Measurements from ENCODE around the gene LGR5. TPM values are rescaled to one million over a fixed set of nuclear protein-coding genes. Genes with fewer than 3 reads are reported as not detected.

LGR5 gene
- total RNA-seq, 1 experiment from 2014 or later = not detected

DNA sequence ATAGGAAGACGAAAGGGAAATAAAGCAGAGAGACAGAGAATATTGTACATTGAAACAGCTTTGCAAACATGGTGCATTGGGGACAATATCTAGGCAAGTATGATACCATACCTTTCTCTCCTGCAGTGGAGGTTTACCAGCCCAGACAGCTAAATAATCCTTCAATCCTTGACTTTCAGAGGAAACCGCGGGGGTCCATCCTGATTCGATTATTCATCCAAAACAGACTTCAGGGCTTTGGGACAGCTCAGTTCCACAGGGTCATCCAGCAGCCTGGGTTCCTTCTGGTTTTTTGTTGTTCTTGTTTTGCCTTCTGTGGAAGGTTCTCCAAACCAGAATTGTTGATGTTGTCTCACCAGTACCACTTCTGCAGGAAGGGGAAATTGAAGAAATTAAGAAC, 81.5 kb downstream of the LGR5 start:
- no peaks in the 10 kb centered on the region for H3K9me3 ChIP-seq (ENCODE audit: control insufficient read depth in 1 of 2, insufficient read depth in 1 of 2, low read depth in 1 of 2, low read length in 2 of 2)
- intact Hi-C loops (cut with micrococcal nuclease) = no loop called here
- CTCF ChIA-PET = no interaction called here
- no peaks in the 10 kb centered on the region for H3K79me2 ChIP-seq (ENCODE audit: insufficient read depth, low read length)
- no peaks in the 10 kb centered on the region for H4K20me1 ChIP-seq (ENCODE audit: insufficient read depth)
- H3K36me3 ChIP-seq (ENCODE audit: control insufficient read depth in 1 of 2, insufficient read depth in 2 of 2, low read length in 2 of 2) = no peaks in the 10 kb centered on the region
- no peaks in the 10 kb centered on the region for H3K9me2 ChIP-seq (ENCODE audit: insufficient read depth)
- DNase-seq (ENCODE audit: low read depth, low spot score) = no peak
- TF ChIP-seq, protein P1, sequence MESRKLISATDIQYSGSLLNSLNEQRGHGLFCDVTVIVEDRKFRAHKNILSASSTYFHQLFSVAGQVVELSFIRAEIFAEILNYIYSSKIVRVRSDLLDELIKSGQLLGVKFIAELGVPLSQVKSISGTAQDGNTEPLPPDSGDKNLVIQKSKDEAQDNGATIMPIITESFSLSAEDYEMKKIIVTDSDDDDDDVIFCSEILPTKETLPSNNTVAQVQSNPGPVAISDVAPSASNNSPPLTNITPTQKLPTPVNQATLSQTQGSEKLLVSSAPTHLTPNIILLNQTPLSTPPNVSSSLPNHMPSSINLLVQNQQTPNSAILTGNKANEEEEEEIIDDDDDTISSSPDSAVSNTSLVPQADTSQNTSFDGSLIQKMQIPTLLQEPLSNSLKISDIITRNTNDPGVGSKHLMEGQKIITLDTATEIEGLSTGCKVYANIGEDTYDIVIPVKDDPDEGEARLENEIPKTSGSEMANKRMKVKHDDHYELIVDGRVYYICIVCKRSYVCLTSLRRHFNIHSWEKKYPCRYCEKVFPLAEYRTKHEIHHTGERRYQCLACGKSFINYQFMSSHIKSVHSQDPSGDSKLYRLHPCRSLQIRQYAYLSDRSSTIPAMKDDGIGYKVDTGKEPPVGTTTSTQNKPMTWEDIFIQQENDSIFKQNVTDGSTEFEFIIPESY (IDR thresholded peaks at IDR 0.05; ENCODE audit: extremely low read depth, insufficient replicate concordance, low read length) = no peak
- TF ChIP-seq SIN3A (IDR thresholded peaks at IDR 0.05; ENCODE audit: low read depth) (no peak), ZFX (IDR thresholded peaks at IDR 0.05) (no peak), ZNF274 (IDR thresholded peaks at IDR 0.05; ENCODE audit: low read depth, low read length) (no peak), JUND (IDR thresholded peaks at IDR 0.05) (no peak), TCF7L2 (IDR thresholded peaks at IDR 0.05; ENCODE audit: borderline replicate concordance, extremely low read depth, insufficient read depth, insufficient read length) (no peak), YY1 (IDR thresholded peaks at IDR 0.05; ENCODE audit: extremely low read depth, insufficient replicate concordance, low read depth, low read length) (no peak), ELF1 (IDR thresholded peaks at IDR 0.05; ENCODE audit: borderline replicate concordance, low read depth) (no peak), EZH2phosphoT487 (IDR thresholded peaks at IDR 0.05; ENCODE audit: borderline replicate concordance) (no peak), POLR2A (IDR thresholded peaks at IDR 0.05; ENCODE audit: borderline replicate concordance, extremely low read depth, insufficient read depth, insufficient read length) (no peak), EGR1 (IDR thresholded peaks at IDR 0.05; ENCODE audit: low read depth) (no peak), POLR2AphosphoS5 (IDR thresholded peaks at IDR 0.05; ENCODE audit: low read depth, low read length) (no peak), SRF (IDR thresholded peaks at IDR 0.05; ENCODE audit: low read depth) (no peak), CBX3 (IDR thresholded peaks at IDR 0.05; ENCODE audit: low read depth) (no peak), RAD21 (IDR thresholded peaks at IDR 0.05; ENCODE audit: low read depth) (no peak), SP1 (IDR thresholded peaks at IDR 0.05; ENCODE audit: low read depth) (no peak)
- TF ChIP-seq, protein P2, sequence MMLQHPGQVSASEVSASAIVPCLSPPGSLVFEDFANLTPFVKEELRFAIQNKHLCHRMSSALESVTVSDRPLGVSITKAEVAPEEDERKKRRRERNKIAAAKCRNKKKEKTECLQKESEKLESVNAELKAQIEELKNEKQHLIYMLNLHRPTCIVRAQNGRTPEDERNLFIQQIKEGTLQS (IDR thresholded peaks at IDR 0.05) = no peak
- TF ChIP-seq, protein P3, sequence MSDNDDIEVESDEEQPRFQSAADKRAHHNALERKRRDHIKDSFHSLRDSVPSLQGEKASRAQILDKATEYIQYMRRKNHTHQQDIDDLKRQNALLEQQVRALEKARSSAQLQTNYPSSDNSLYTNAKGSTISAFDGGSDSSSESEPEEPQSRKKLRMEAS (IDR thresholded peaks at IDR 0.05) = no peak
- TF ChIP-seq, protein P4, sequence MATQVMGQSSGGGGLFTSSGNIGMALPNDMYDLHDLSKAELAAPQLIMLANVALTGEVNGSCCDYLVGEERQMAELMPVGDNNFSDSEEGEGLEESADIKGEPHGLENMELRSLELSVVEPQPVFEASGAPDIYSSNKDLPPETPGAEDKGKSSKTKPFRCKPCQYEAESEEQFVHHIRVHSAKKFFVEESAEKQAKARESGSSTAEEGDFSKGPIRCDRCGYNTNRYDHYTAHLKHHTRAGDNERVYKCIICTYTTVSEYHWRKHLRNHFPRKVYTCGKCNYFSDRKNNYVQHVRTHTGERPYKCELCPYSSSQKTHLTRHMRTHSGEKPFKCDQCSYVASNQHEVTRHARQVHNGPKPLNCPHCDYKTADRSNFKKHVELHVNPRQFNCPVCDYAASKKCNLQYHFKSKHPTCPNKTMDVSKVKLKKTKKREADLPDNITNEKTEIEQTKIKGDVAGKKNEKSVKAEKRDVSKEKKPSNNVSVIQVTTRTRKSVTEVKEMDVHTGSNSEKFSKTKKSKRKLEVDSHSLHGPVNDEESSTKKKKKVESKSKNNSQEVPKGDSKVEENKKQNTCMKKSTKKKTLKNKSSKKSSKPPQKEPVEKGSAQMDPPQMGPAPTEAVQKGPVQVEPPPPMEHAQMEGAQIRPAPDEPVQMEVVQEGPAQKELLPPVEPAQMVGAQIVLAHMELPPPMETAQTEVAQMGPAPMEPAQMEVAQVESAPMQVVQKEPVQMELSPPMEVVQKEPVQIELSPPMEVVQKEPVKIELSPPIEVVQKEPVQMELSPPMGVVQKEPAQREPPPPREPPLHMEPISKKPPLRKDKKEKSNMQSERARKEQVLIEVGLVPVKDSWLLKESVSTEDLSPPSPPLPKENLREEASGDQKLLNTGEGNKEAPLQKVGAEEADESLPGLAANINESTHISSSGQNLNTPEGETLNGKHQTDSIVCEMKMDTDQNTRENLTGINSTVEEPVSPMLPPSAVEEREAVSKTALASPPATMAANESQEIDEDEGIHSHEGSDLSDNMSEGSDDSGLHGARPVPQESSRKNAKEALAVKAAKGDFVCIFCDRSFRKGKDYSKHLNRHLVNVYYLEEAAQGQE (IDR thresholded peaks at IDR 0.05; ENCODE audit: low read depth) = no peak
- TF ChIP-seq, protein P5, sequence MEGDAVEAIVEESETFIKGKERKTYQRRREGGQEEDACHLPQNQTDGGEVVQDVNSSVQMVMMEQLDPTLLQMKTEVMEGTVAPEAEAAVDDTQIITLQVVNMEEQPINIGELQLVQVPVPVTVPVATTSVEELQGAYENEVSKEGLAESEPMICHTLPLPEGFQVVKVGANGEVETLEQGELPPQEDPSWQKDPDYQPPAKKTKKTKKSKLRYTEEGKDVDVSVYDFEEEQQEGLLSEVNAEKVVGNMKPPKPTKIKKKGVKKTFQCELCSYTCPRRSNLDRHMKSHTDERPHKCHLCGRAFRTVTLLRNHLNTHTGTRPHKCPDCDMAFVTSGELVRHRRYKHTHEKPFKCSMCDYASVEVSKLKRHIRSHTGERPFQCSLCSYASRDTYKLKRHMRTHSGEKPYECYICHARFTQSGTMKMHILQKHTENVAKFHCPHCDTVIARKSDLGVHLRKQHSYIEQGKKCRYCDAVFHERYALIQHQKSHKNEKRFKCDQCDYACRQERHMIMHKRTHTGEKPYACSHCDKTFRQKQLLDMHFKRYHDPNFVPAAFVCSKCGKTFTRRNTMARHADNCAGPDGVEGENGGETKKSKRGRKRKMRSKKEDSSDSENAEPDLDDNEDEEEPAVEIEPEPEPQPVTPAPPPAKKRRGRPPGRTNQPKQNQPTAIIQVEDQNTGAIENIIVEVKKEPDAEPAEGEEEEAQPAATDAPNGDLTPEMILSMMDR (IDR thresholded peaks at IDR 0.05 in 2 of 3, conservative IDR thresholded peaks at IDR 0.05 in 1 of 3; ENCODE audit: borderline replicate concordance in 1 of 3, insufficient read depth in 1 of 3, low read depth in 2 of 3, low read length in 2 of 3) = no peak
- H3K9ac ChIP-seq (ENCODE audit: low read length) = no peak overlapping the region
- no peak overlapping the region for H3K4me3 ChIP-seq (replicated peaks in 1 of 2; ENCODE audit: low read depth in 1 of 2, low read length in 2 of 2)
- H3K4me2 ChIP-seq (ENCODE audit: low read length) = no peak overlapping the region
- POLR2A ChIA-PET = no interaction called here
- RAD21 ChIA-PET (ENCODE audit: low non-redundant PET in 1 of 2, low total read pairs in 2 of 2, uncharacterized antibody in 2 of 2, unreplicated experiment in 2 of 2) = no interaction called here
- ATAC-seq = no peak
- H3K27me3 ChIP-seq (ENCODE audit: insufficient read depth, low read length) = no peaks in the 10 kb centered on the region
- H3K4me1 ChIP-seq (ENCODE audit: control insufficient read depth in 1 of 2, insufficient read depth in 2 of 2, low read length in 2 of 2) = no peaks in the 10 kb centered on the region
- no peak overlapping the region for H3K27ac ChIP-seq (ENCODE audit: low read depth, low read length)
- H2AFZ ChIP-seq (ENCODE audit: low read depth, low read length, poor library complexity, severe bottlenecking) = no peak overlapping the region
- BruUV-seq (replicated peaks) = no TSS peak
